Fibroblast of lung (primary cell): ENCODE measurements around the gene GTPBP1. TPM values are rescaled to one million over a fixed set of nuclear protein-coding genes. Genes with fewer than 3 reads are reported as not detected.

Experiments
- DNase-seq, 2 donors: peaks; one replicate each; pipeline versions ENCODE4 v3.0.0 to v3.0.0-alpha.2; 2010; ENCODE audit warnings: low read depth in 2 of 2
- H2AFZ ChIP-seq: 2 replicates; pipeline ENCODE4 v1.5.1; 2012; ENCODE audit warnings: low read length, control low read depth, inconsistent platforms
- H3K27ac ChIP-seq: 2 replicates; pipeline ENCODE4 v1.5.1; 2011; ENCODE audit warnings: low read length, control low read depth; ENCODE audit not compliant: insufficient read depth
- H3K27me3 ChIP-seq: 2 replicates; pipeline ENCODE4 v1.5.1; 2011; ENCODE audit warnings: mild to moderate bottlenecking, low read length; ENCODE audit not compliant: control insufficient read depth, insufficient read depth
- H3K36me3 ChIP-seq: 2 replicates; pipeline ENCODE4 v1.5.1; 2011; ENCODE audit warnings: low read length; ENCODE audit not compliant: control insufficient read depth, insufficient read depth
- H3K4me1 ChIP-seq: 2 replicates; pipeline ENCODE4 v1.5.1; 2011; ENCODE audit warnings: low read length; ENCODE audit not compliant: control insufficient read depth, insufficient read depth; ENCODE audit errors: extremely low read depth
- H3K4me2 ChIP-seq: 2 replicates; pipeline ENCODE4 v1.5.1; 2011; ENCODE audit warnings: low read length, control low read depth; ENCODE audit not compliant: insufficient read depth; ENCODE audit errors: extremely low read depth
- H3K4me3 ChIP-seq, 4 experiments: fragments of 200-600 bp in 1 of 4; sonication (generic) in 1 of 4; replicated peaks in 1 of 4; 2 replicates each; pipeline ENCODE4 v1.5.1; 2011 to 2016; ENCODE audit warnings: low read length in 4 of 4, low read depth in 3 of 4, mild to moderate bottlenecking in 3 of 4, control low read depth in 2 of 4, inconsistent platforms in 1 of 4, mixed read lengths in 1 of 4; ENCODE audit not compliant: insufficient read depth in 1 of 4; ENCODE audit errors: control extremely low read depth in 1 of 4
- H3K79me2 ChIP-seq: 2 replicates; pipeline ENCODE4 v1.5.1; 2012; ENCODE audit warnings: mild to moderate bottlenecking, low read length, inconsistent platforms; ENCODE audit not compliant: control insufficient read depth, insufficient read depth
- H3K9ac ChIP-seq: 2 replicates; pipeline ENCODE4 v1.5.1; 2011; ENCODE audit warnings: mild to moderate bottlenecking, low read length, control low read depth; ENCODE audit not compliant: insufficient read depth
- H3K9me3 ChIP-seq: 2 replicates; pipeline ENCODE4 v1.5.1; 2012; ENCODE audit warnings: low read depth, low read length; ENCODE audit not compliant: control insufficient read depth, insufficient read depth
- H4K20me1 ChIP-seq: 2 replicates; pipeline ENCODE4 v1.5.1; 2011; ENCODE audit warnings: low read length; ENCODE audit not compliant: control insufficient read depth, insufficient read depth; ENCODE audit errors: extremely low read depth
- CTCF ChIP-seq, 2 donors: IDR thresholded peaks in 1 of 2; conservative IDR thresholded peaks in 1 of 2; 1 replicate in 1 of 2; 2 replicates in 1 of 2; pipeline ENCODE4 v1.5.1; 2011 to 2012; ENCODE audit warnings: low read length in 2 of 2, control low read depth in 1 of 2, inconsistent platforms in 1 of 2, low read depth in 1 of 2, mild to moderate bottlenecking in 1 of 2
- EZH2 ChIP-seq: IDR thresholded peaks from 2 replicates; pipeline ENCODE4 v1.5.1; 2012; ENCODE audit warnings: low read length, control low read depth, mild to moderate bottlenecking; ENCODE audit errors: missing control alignments
- polyA plus RNA-seq, 2 donors: library from polyadenylated mRNA; depleted of rRNA in 1 of 2; stranded (reverse) in 1 of 2; unstranded in 1 of 2; fragments of >200 nt; gene quantifications; 2 replicates each; pipeline ENCODE4 v1.2.1, GENCODE V29; 2011 to 2012; ENCODE audit warnings: missing spikeins in 1 of 2
- total RNA-seq: library from RNA; depleted of rRNA; stranded (reverse); fragments of >200 nt; gene quantifications from 2 replicates; pipeline ENCODE4 v1.2.1, GENCODE V29; 2014

Gene GTPBP1
- total and polyA plus RNA-seq, 2 donors (not counting 1 experiment from before 2014, with no cell fraction given), result 20.6 to 23.1 TPM

GRCh38 chr22:38734421-38735100 is 28.8 kb downstream of the GTPBP1 start:
- Histone ChIP-seq H3K4me1 (peaks cover 7% of the 10 kb centered on the region), H2AFZ (no peak overlapping the region), H3K9me3 (no peaks in the 10 kb centered on the region), H3K4me3 (no peak overlapping the region), H3K27ac (peak overlapping the region; percentile 47), H3K36me3 (peaks cover 46% of the 10 kb centered on the region), H3K9ac (no peak overlapping the region), H3K79me2 (no peaks in the 10 kb centered on the region), H3K4me2 (no peak overlapping the region), H3K27me3 (no peaks in the 10 kb centered on the region), H4K20me1 (no peaks in the 10 kb centered on the region)
- no peak for TF ChIP-seq CTCF (conservative IDR thresholded peaks at IDR 0.05 in 1 of 2, IDR thresholded peaks at IDR 0.05 in 1 of 2; ENCODE audit: low read depth in 1 of 2, low read length in 2 of 2)
- no peak for TF ChIP-seq EZH2
- DNase-seq, result no peak

GRCh38 chr22:38735126-38735464 is 29.4 kb downstream of the GTPBP1 start:
- H3K9me3 ChIP-seq, result no peaks in the 10 kb centered on the region
- no peak overlapping the region for H2AFZ ChIP-seq
- no peak for DNase-seq
- H3K27ac ChIP-seq, result no peak overlapping the region
- no peaks in the 10 kb centered on the region for H3K27me3 ChIP-seq
- H3K9ac ChIP-seq, result no peak overlapping the region
- TF ChIP-seq EZH2 (no peak), CTCF (conservative IDR thresholded peaks at IDR 0.05 in 1 of 2, IDR thresholded peaks at IDR 0.05 in 1 of 2; ENCODE audit: low read depth in 1 of 2, low read length in 2 of 2) (no peak)
- peaks cover 7% of the 10 kb centered on the region for H3K4me1 ChIP-seq
- H3K4me2 ChIP-seq, result no peak overlapping the region
- no peak overlapping the region for H3K4me3 ChIP-seq
- H3K79me2 ChIP-seq, result no peaks in the 10 kb centered on the region
- peaks cover 50% of the 10 kb centered on the region for H3K36me3 ChIP-seq
- no peaks in the 10 kb centered on the region for H4K20me1 ChIP-seq

- no peak for TF ChIP-seq CTCF (conservative IDR thresholded peaks at IDR 0.05 in 1 of 2, IDR thresholded peaks at IDR 0.05 in 1 of 2; ENCODE audit: low read depth in 1 of 2, low read length in 2 of 2)
- TF ChIP-seq EZH2, result no peak
- no peak overlapping the region for H3K4me3 ChIP-seq
- peaks cover 7% of the 10 kb centered on the region for H3K4me1 ChIP-seq
- no peaks in the 10 kb centered on the region for H4K20me1 ChIP-seq
- H3K36me3 ChIP-seq, result peaks cover 49% of the 10 kb centered on the region
- no peak overlapping the region for H2AFZ ChIP-seq
- no peak overlapping the region for H3K9ac ChIP-seq
- H3K27me3 ChIP-seq, result no peaks in the 10 kb centered on the region
- no peak overlapping the region for H3K4me2 ChIP-seq
- H3K79me2 ChIP-seq, result no peaks in the 10 kb centered on the region
- DNase-seq, result no peak
- no peak overlapping the region for H3K27ac ChIP-seq
- no peaks in the 10 kb centered on the region for H3K9me3 ChIP-seq
Measured at GRCh38 chr22:38735465-38736256, 29.9 kb downstream of the GTPBP1 start.
